Loucy (cell line): ENCODE data around the gene HDDC2.

Source experiments
- EZH2phosphoT487 ChIP-seq: fragments of 200-600 bp; IDR thresholded peaks from 2 replicates; pipeline ENCODE4 v1.6.1; 2018; ENCODE audit warnings: antibody characterized with exemption, mild to moderate bottlenecking, moderate library complexity, borderline replicate concordance
- TF ChIP-seq, protein P1 (sequence below): fragments of 200-600 bp; sonication (generic); conservative IDR thresholded peaks from 2 replicates; pipeline ENCODE4 v1.5.1; 2014; ENCODE audit warnings: mild to moderate bottlenecking, antibody characterized with exemption, low read length

DNA sequence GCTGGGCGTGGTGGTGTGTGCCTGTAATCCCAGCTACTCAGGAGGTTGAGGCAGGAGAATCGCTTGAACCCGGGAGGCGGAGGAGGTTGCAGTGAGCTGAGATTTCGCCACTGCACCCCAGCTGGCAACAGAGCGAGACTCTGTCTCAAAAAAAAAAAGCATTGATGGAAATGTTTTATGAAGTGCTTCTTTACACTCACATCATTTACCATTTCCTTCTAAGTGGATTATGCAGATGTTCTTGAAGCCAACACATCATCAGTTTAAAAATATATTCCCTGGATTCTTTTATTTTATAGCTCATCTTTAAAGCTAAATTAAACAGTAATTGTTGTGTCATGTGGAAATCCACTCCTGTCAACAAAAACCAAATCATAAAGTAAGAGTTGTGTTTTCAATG, 35.9 kb upstream of the HDDC2 start:
- TF ChIP-seq, protein P1, sequence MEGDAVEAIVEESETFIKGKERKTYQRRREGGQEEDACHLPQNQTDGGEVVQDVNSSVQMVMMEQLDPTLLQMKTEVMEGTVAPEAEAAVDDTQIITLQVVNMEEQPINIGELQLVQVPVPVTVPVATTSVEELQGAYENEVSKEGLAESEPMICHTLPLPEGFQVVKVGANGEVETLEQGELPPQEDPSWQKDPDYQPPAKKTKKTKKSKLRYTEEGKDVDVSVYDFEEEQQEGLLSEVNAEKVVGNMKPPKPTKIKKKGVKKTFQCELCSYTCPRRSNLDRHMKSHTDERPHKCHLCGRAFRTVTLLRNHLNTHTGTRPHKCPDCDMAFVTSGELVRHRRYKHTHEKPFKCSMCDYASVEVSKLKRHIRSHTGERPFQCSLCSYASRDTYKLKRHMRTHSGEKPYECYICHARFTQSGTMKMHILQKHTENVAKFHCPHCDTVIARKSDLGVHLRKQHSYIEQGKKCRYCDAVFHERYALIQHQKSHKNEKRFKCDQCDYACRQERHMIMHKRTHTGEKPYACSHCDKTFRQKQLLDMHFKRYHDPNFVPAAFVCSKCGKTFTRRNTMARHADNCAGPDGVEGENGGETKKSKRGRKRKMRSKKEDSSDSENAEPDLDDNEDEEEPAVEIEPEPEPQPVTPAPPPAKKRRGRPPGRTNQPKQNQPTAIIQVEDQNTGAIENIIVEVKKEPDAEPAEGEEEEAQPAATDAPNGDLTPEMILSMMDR, result no peak
- no peak for TF ChIP-seq EZH2phosphoT487
